Astrocyte (in vitro differentiated cells and primary cell): Measurements from ENCODE around the gene LIN52.

Source experiments
- CTCF ChIP-seq: IDR thresholded peaks from 2 replicates; pipeline ENCODE4 v1.5.1; 2011; ENCODE audit warnings: low read depth, mild to moderate bottlenecking, inconsistent platforms, low read length, moderate library complexity; ENCODE audit not compliant: insufficient read depth
- EZH2 ChIP-seq: IDR thresholded peaks from 2 replicates; pipeline ENCODE4 v1.6.1; 2012; ENCODE audit warnings: mild to moderate bottlenecking, low read length, inconsistent platforms; ENCODE audit not compliant: insufficient read depth

GRCh38 chr14:74176400-74176793 lies 91.6 kb downstream of the LIN52 start:
- TF ChIP-seq EZH2 (no peak), CTCF (no peak)
